ENCODE results near the gene TPRG1. TPM values are rescaled to one million over a fixed set of nuclear protein-coding genes. Genes with fewer than 3 reads are reported as not detected.

The TPRG1 gene
- total and polyA plus RNA-seq, 2 donors (not counting 3 experiments of a cell fraction or from before 2014, with no cell fraction given) = 0.30 TPM; not detected in 1

GRCh38 chr3:189186101-189186500 is 14.3 kb downstream of the TPRG1 start:
- no peaks in the 10 kb centered on the region for H3K79me2 ChIP-seq (ENCODE audit: control insufficient read depth, insufficient read depth, low read length)
- DNase-seq (ENCODE audit: low read depth, low spot score) (no peak), FAIRE-seq (no peak)
- no peak overlapping the region for H2AFZ ChIP-seq (ENCODE audit: low read depth, low read length)
- no peaks in the 10 kb centered on the region for H3K9me1 ChIP-seq (replicated peaks; ENCODE audit: control insufficient read depth, extremely low read depth, insufficient read depth, low read length)
- no peaks in the 10 kb centered on the region for H3K4me1 ChIP-seq (ENCODE audit: control insufficient read depth, extremely low read depth, insufficient read depth, low read length)
- ChIA-PET CTCF (no interaction called here), POLR2A (no interaction called here)
- H4K20me1 ChIP-seq (replicated peaks; ENCODE audit: control insufficient read depth, extremely low read depth, insufficient read depth, low read length) = no peaks in the 10 kb centered on the region
- dilution Hi-C loops (cut with MboI; ENCODE audit: extremely low pct_ligation_motif_present, low sequenced_read_pairs) = no loop called here
- no peak overlapping the region for H3K4me2 ChIP-seq (ENCODE audit: insufficient read depth, low read length)
- intact Hi-C loops (cut with micrococcal nuclease) = no loop called here
- BruUV-seq (replicated peaks) = no TSS peak
- H3K27ac ChIP-seq (ENCODE audit: insufficient read depth, low read depth, low read length) = no peak overlapping the region
- H3K4me3 ChIP-seq (replicated peaks in 1 of 3; ENCODE audit: insufficient read depth in 1 of 3, low read depth in 1 of 3, low read length in 3 of 3) = no peak overlapping the region
- H3K9me3 ChIP-seq (replicated peaks; ENCODE audit: control insufficient read depth, insufficient read depth, low read length) = no peaks in the 10 kb centered on the region
- H3K27me3 ChIP-seq (ENCODE audit: control insufficient read depth in 2 of 2, insufficient read depth in 2 of 2, low read length in 2 of 2) = no peaks in the 10 kb centered on the region
- no peaks in the 10 kb centered on the region for H3K36me3 ChIP-seq (ENCODE audit: control insufficient read depth in 2 of 2, extremely low read depth in 1 of 2, insufficient read depth in 2 of 2, low read length in 2 of 2)
- no peak overlapping the region for H3K9ac ChIP-seq (replicated peaks; ENCODE audit: extremely low read depth, insufficient read depth, low read length)
- TF ChIP-seq CTCF (IDR thresholded peaks at IDR 0.05; ENCODE audit: extremely low read depth in 1 of 2, insufficient read depth in 1 of 2, low read depth in 1 of 2, low read length in 2 of 2) (no peak), JUN (IDR thresholded peaks at IDR 0.05; ENCODE audit: borderline replicate concordance, insufficient read depth, insufficient read length, low read depth) (no peak), MYC (IDR thresholded peaks at IDR 0.05; ENCODE audit: low read depth, low read length) (no peak), FOS (IDR thresholded peaks at IDR 0.05; ENCODE audit: borderline replicate concordance, insufficient read depth, low read length) (no peak), POLR2A (IDR thresholded peaks at IDR 0.05; ENCODE audit: low read depth, low read length) (no peak), MAX (IDR thresholded peaks at IDR 0.05; ENCODE audit: insufficient read depth, insufficient read length) (no peak), POLR2AphosphoS5 (IDR thresholded peaks at IDR 0.05; ENCODE audit: insufficient read depth, low read depth, low read length) (no peak), GATA2 (IDR thresholded peaks at IDR 0.05; ENCODE audit: insufficient read depth, insufficient read length, low read depth, low read length) (no peak), EZH2 (IDR thresholded peaks at IDR 0.05; ENCODE audit: borderline replicate concordance, low read depth, low read length, severe bottlenecking) (no peak)

All from endothelial cell of umbilical vein (primary cell).